T-helper 2 cell (primary cell): Measurements from ENCODE around the gene SPATA13.
A peak's percentile ranks its signal among the peaks of the same experiment; 100 is the strongest.
"Not testable (repeated sequence)": the region's sequence is repeated elsewhere in the genome, so short reads cannot be mapped to it uniquely, and the experiment has no call there.

Experiments used
- DNase-seq, 5 experiments: peaks; one replicate each; pipeline versions ENCODE4 v3.0.0 to v3.0.0-alpha.2; 2012 to 2022

The SPATA13 gene

GRCh38 chr13:24319641-24320040 is 159.1 kb downstream of the SPATA13 start:
- not testable (repeated sequence) for DNase-seq

GRCh38 chr13:24321416-24321815 is 160.9 kb downstream of the SPATA13 start:
- not testable (repeated sequence) for DNase-seq

GRCh38 chr13:24322470-24322869 is 161.9 kb downstream of the SPATA13 start:
- not testable (repeated sequence) for DNase-seq

- no peak for DNase-seq
These were observed 162.7 kb downstream of the SPATA13 start for GRCh38 chr13:24323036-24323738.

- DNase-seq = no peak
These were observed 163.2 kb downstream of the SPATA13 start for GRCh38 chr13:24323739-24324075.

DNA sequence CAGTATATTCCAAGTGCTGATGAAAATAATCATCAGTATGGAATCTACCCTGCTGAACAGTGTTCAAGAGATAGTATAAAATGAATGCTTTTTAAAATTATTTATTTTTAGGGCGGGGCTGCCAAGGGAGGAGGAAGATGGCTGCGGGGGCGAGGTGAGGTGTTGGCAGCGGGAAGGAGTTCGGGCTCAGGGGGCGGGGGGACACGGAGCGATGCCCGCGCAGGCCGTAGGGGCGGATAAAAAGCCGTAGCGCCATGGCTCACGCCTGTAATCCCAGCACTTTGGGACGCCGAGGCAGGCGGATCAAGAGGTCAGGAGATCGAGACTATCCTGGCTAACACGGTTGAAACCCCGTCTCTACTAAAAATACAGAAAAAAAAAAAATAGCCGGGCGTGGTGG is 167.1 kb downstream of the SPATA13 start:
- not testable (repeated sequence) for DNase-seq

- DNase-seq = no peak
These were observed 167.6 kb downstream of the SPATA13 start for GRCh38 chr13:24328145-24328544.

DNA sequence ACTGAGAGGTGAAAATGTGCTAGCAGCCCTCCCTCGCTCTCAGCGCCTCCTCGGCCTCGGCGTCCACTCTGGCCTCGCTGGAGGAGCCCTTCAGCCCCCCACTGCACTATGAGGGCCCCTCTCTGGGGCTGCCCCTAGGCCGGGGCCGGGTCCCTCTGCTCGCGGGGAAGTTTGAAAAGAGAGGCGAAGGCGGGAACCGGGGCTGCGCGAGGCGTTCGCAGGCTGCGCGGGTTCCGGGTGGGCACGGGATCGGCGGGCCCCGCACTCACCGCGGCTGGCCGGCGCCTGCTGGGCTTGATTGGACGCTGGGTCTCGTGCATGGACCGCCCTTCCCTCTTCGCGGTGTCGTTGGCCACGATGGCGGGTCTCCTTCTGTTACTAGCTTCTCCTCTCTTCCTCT is 178.2 kb downstream of the SPATA13 start:
- DNase-seq = no peak

- no peak for DNase-seq
These were observed 179.6 kb downstream of the SPATA13 start for GRCh38 chr13:24339937-24340607.

DNA sequence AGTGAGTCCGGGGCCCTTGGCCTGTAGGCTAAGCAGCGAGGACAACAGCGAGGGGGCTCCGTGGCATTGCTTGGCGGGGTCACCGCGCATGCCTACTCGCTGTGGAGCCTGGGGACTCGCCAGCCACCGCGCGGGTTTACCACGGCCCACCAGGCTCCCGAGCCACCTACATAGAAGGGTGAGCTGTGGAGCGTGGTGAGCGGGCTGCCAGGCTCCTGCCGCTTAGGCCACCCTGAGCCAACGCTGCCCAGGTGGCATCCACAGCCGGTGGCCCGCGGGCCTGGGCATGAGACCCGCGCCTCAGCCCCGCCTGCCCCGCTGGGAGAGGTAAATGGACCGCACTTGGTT is 180.1 kb downstream of the SPATA13 start:
- DNase-seq = no peak

GRCh38 chr13:24341439-24341838 is 180.9 kb downstream of the SPATA13 start:
- peak in 1 of 5 experiments; percentile 22 for DNase-seq

DNA sequence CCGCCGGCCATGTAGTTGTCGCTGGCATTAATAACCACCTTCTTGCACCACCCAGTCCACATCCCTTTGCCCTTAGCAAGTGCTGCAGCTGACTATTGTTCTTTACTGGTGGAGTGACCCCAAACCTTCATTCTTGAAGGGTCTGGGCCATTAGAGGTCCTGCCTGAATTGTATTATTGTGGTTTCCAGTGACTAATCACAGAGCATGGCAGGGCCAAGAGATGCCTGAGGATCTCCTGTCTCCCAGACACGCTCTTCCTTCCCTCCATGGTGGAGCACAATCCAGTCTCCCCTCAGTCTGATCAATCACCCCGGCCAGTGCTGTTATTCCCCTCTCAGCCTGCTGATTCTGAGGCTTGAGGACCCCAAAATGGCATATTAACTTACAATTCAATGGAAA is 187.9 kb downstream of the SPATA13 start:
- no peak for DNase-seq

GRCh38 chr13:24348797-24349515 is 188.4 kb downstream of the SPATA13 start:
- DNase-seq = no peak

- not testable (repeated sequence) for DNase-seq
These were observed 189.5 kb downstream of the SPATA13 start for GRCh38 chr13:24349778-24350664.

GRCh38 chr13:24351423-24351822 is 190.9 kb downstream of the SPATA13 start:
- DNase-seq = no peak

DNA sequence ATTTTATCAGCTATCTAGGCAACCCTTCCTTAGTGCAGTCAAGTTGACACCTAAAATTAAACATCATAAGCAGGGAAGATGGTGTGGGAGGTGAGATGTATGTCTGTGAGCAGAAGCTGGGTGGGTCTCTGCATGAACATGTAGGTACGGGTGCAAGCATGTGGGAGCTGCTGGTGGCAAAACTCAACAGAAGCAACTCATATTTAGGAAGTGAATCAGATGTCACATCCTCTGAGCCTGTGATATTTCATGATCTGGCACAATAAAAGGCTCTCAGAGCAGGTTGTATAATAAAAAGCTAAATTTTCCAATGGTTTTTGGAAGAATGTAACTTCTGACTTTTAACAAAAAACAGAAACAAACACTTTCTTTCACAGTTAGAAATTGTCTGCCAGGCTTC is 193.2 kb downstream of the SPATA13 start:
- no peak for DNase-seq

- no peak for DNase-seq
These were observed 194.6 kb downstream of the SPATA13 start for GRCh38 chr13:24355103-24355502.

DNA sequence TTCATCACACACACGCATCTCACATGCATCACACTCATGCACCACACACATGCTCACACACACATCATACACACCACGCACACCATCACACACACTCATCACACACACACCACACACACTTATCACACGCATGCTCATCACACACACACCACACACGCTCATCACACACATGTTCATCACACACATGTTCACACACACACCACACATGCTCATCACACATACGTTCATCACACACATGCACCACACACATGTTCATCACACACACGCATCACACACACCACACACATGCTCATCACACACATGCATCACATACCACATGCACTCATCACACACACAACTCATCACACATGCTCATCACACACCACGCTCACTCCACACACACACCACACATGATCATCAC is 195.8 kb downstream of the SPATA13 start:
- no peak for DNase-seq
